ENCODE results near the gene KRT79. TPM values are rescaled to one million over a fixed set of nuclear protein-coding genes. Genes with fewer than 3 reads are reported as not detected.

Gene KRT79
- total RNA-seq, 1 donor from 2014 or later: not detected

DNA sequence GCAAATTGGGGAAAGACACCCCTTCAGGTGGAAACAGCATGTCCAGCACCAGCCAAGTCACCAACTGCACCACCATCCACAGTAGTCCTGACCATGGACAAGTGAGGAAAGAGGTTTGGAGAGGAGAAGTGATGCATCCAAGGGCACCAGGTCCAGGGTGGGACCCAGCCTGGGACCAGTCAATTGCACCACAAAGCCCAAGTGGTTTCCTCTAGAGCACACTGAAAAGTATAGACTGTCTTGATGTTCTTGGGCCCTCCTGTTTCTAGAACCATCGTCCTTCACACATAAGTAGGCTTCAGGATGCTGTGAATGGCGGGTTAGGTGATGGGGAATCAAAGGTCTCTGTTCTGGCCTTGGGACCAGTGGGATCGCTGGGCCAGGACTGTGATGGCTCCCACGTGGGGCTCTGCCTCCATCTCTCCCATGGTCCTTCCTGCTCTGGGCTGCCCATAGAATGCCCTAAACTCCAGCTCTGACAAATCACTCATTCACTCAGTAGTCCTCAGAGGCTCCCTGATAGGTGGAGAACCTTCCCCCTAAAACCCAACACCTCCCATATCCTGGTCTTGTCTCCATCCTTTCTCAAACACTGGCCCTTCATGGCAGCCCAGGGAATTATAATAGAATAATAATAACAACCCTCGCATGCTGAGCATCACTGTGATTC is 9.2 kb downstream of the KRT79 start:
- Mint-ChIP-seq H3K27ac (ENCODE audit: unreplicated experiment) (no peak overlapping the region), H3K4me1 (ENCODE audit: low read depth, unreplicated experiment) (no peaks in the 10 kb centered on the region), H3K27me3 (ENCODE audit: unreplicated experiment) (peaks cover 1% of the 10 kb centered on the region), H3K36me3 (ENCODE audit: unreplicated experiment) (no peaks in the 10 kb centered on the region), H3K4me3 (ENCODE audit: unreplicated experiment) (no peak overlapping the region), H3K9me3 (ENCODE audit: unreplicated experiment) (peaks cover 1% of the 10 kb centered on the region)
- DNase-seq: no peak
- TF ChIP-seq, protein P1, sequence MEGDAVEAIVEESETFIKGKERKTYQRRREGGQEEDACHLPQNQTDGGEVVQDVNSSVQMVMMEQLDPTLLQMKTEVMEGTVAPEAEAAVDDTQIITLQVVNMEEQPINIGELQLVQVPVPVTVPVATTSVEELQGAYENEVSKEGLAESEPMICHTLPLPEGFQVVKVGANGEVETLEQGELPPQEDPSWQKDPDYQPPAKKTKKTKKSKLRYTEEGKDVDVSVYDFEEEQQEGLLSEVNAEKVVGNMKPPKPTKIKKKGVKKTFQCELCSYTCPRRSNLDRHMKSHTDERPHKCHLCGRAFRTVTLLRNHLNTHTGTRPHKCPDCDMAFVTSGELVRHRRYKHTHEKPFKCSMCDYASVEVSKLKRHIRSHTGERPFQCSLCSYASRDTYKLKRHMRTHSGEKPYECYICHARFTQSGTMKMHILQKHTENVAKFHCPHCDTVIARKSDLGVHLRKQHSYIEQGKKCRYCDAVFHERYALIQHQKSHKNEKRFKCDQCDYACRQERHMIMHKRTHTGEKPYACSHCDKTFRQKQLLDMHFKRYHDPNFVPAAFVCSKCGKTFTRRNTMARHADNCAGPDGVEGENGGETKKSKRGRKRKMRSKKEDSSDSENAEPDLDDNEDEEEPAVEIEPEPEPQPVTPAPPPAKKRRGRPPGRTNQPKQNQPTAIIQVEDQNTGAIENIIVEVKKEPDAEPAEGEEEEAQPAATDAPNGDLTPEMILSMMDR (IDR thresholded peaks at IDR 0.05; ENCODE audit: partially characterized antibody, unreplicated experiment): no peak

DNA sequence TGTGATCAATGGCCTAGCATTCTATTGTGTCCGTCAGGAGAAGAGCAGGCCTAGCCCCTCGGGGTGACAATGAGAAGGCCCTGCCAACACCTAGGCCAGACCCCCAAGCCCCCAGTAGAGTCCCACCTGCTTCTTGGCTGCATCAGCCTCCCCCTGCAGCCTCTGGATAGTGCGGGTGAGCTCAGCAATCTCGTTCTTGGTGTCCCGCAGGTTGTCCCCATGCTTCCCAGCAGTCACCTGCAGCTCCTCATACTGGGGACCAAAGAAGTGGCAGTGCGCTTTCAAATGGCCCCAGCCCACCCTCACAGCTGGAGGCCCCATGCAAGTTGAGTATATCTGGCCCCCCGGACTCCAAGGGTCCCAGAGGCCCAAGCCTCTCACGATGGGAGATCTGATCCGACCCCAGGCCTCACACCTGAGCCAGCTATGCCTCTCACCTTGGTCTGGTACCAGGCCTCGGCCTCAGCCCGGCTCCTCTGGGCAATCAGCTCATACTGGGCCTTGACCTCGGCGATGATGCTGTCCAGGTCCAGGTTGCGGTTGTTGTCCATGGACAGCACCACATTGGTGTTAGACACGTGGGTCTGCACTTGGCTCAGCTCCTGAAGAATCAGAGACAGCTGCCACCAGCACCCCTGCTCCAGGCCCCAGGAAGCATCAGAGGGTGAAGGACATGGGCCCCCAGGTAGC is 10.2 kb downstream of the KRT79 start:
- H3K4me1 Mint-ChIP-seq (ENCODE audit: low read depth, unreplicated experiment): no peaks in the 10 kb centered on the region
- DNase-seq: no peak
- no peak overlapping the region for H3K27ac Mint-ChIP-seq (ENCODE audit: unreplicated experiment)

GRCh38 chr12:52822771-52823510 is 11.2 kb downstream of the KRT79 start:
- Mint-ChIP-seq H3K4me1 (ENCODE audit: low read depth, unreplicated experiment) (no peaks in the 10 kb centered on the region), H3K36me3 (ENCODE audit: unreplicated experiment) (no peaks in the 10 kb centered on the region), H3K27ac (ENCODE audit: unreplicated experiment) (no peak overlapping the region), H3K4me3 (ENCODE audit: unreplicated experiment) (no peak overlapping the region), H3K27me3 (ENCODE audit: unreplicated experiment) (peaks cover 4% of the 10 kb centered on the region), H3K9me3 (ENCODE audit: unreplicated experiment) (peaks cover 3% of the 10 kb centered on the region)
- TF ChIP-seq, protein P1 (IDR thresholded peaks at IDR 0.05; ENCODE audit: partially characterized antibody, unreplicated experiment): no peak
- no peak for DNase-seq

More for the DNA sequence above, 10.2 kb downstream of the KRT79 start:
- Mint-ChIP-seq H3K27me3 (ENCODE audit: unreplicated experiment) (peaks cover 1% of the 10 kb centered on the region), H3K4me3 (ENCODE audit: unreplicated experiment) (no peak overlapping the region), H3K36me3 (ENCODE audit: unreplicated experiment) (no peaks in the 10 kb centered on the region), H3K9me3 (ENCODE audit: unreplicated experiment) (peaks cover 3% of the 10 kb centered on the region)
- TF ChIP-seq, protein P1 (IDR thresholded peaks at IDR 0.05; ENCODE audit: partially characterized antibody, unreplicated experiment): no peak

GRCh38 chr12:52821826-52822660 is 12.1 kb downstream of the KRT79 start:
- Mint-ChIP-seq H3K27me3 (ENCODE audit: unreplicated experiment) (peaks cover 5% of the 10 kb centered on the region), H3K36me3 (ENCODE audit: unreplicated experiment) (no peaks in the 10 kb centered on the region), H3K4me1 (ENCODE audit: low read depth, unreplicated experiment) (no peaks in the 10 kb centered on the region), H3K4me3 (ENCODE audit: unreplicated experiment) (no peak overlapping the region), H3K9me3 (ENCODE audit: unreplicated experiment) (peaks cover 3% of the 10 kb centered on the region), H3K27ac (ENCODE audit: unreplicated experiment) (no peak overlapping the region)
- TF ChIP-seq, protein P1 (IDR thresholded peaks at IDR 0.05; ENCODE audit: partially characterized antibody, unreplicated experiment): no peak
- no peak for DNase-seq

All from glutamatergic neuron (in vitro differentiated cells).